ENCODE measurements around the gene SLC9C2. TPM values are rescaled to one million over a fixed set of nuclear protein-coding genes. Genes with fewer than 3 reads are reported as not detected.

SLC9C2 gene
- total and polyA plus RNA-seq, 2 experiments from 2014 or later, result not detected

- H3K79me2 ChIP-seq (ENCODE audit: insufficient read depth), result peaks cover 65% of the 10 kb centered on the region
- WGBS, 2 experiments (ENCODE audit: low coverage in 1 of 2, low lambda C conversion rate in 2 of 2, missing lambda C conversion rate in 2 of 2), result 96 to 100% methylated on average over 1 of the region's 1 CpG
- in situ Hi-C loops (cut with MboI), result no loop called here
- no peaks in the 10 kb centered on the region for H3K9me3 ChIP-seq (ENCODE audit: low read depth)
- no peaks in the 10 kb centered on the region for H3K9me2 ChIP-seq (ENCODE audit: insufficient read depth)
- peaks cover 47% of the 10 kb centered on the region for H3F3A ChIP-seq (ENCODE audit: insufficient read depth)
- no peak for TF ChIP-seq EZH2phosphoT487 (IDR thresholded peaks at IDR 0.05; ENCODE audit: insufficient read depth, low read depth)
- no peak for TF ChIP-seq EZH2 (IDR thresholded peaks at IDR 0.05; ENCODE audit: insufficient read depth, poor library complexity, severe bottlenecking)
- no peak overlapping the region for H3K9ac ChIP-seq
- no peak overlapping the region for H2AFZ ChIP-seq
- no peaks in the 10 kb centered on the region; the same call in 1 of the 2 replicates for H4K20me1 ChIP-seq (ENCODE audit: insufficient read depth)
- H3K4me1 ChIP-seq (ENCODE audit: insufficient read depth), result peaks cover 25% of the 10 kb centered on the region
- H3K4me3 ChIP-seq, result no peak overlapping the region
- H3K36me3 ChIP-seq (ENCODE audit: low read depth), result peaks cover 65% of the 10 kb centered on the region
- no peaks in the 10 kb centered on the region for H3K27me3 ChIP-seq (replicated peaks; ENCODE audit: insufficient read depth)
- no peak overlapping the region for H3K4me2 ChIP-seq (ENCODE audit: unreplicated experiment)
- no peak for DNase-seq
- H3K27ac ChIP-seq, result no peak overlapping the region
Measured at GRCh38 chr1:173481195-173481772, 121.6 kb downstream of the SLC9C2 start.

- Histone ChIP-seq H3K4me3 (peak overlapping the region; percentile 99), H3K9me3 (ENCODE audit: low read depth) (no peaks in the 10 kb centered on the region), H3K27ac (peak overlapping the region; percentile 100), H2AFZ (no peak overlapping the region), H4K20me1 (ENCODE audit: insufficient read depth) (no peaks in the 10 kb centered on the region; the same call in 1 of the 2 replicates), H3K9ac (peak overlapping the region; percentile 100), H3K4me2 (ENCODE audit: unreplicated experiment) (peak overlapping the region; percentile 97), H3K9me2 (ENCODE audit: insufficient read depth) (no peaks in the 10 kb centered on the region), H3F3A (ENCODE audit: insufficient read depth) (peaks cover 58% of the 10 kb centered on the region), H3K4me1 (ENCODE audit: insufficient read depth) (peaks cover 34% of the 10 kb centered on the region), H3K79me2 (ENCODE audit: insufficient read depth) (peaks cover 81% of the 10 kb centered on the region), H3K27me3 (replicated peaks; ENCODE audit: insufficient read depth) (no peaks in the 10 kb centered on the region), H3K36me3 (ENCODE audit: low read depth) (peaks cover 49% of the 10 kb centered on the region)
- DNase-seq, result peak; percentile 47
- 50 to 62% methylated on average over 4 of the region's 4 CpGs for WGBS, 2 experiments (ENCODE audit: low coverage in 1 of 2, low lambda C conversion rate in 2 of 2, missing lambda C conversion rate in 2 of 2)
- in situ Hi-C loops (cut with MboI), result no loop called here
- no peak for TF ChIP-seq EZH2phosphoT487 (IDR thresholded peaks at IDR 0.05; ENCODE audit: insufficient read depth, low read depth)
- TF ChIP-seq EZH2 (IDR thresholded peaks at IDR 0.05; ENCODE audit: insufficient read depth, poor library complexity, severe bottlenecking), result no peak
Measured at GRCh38 chr1:173479649-173480048, 123.2 kb downstream of the SLC9C2 start.

- Histone ChIP-seq H3K36me3 (ENCODE audit: low read depth) (peaks cover 38% of the 10 kb centered on the region), H3K27ac (peak overlapping the region; percentile 100), H3K4me3 (peak overlapping the region; percentile 99), H3K4me1 (ENCODE audit: insufficient read depth) (peaks cover 49% of the 10 kb centered on the region), H3K4me2 (ENCODE audit: unreplicated experiment) (peak overlapping the region; percentile 97), H3F3A (ENCODE audit: insufficient read depth) (peaks cover 66% of the 10 kb centered on the region), H2AFZ (peak overlapping the region; percentile 84), H3K9me2 (ENCODE audit: insufficient read depth) (no peaks in the 10 kb centered on the region), H3K79me2 (ENCODE audit: insufficient read depth) (peaks cover 78% of the 10 kb centered on the region), H3K9ac (peak overlapping the region; percentile 100), H4K20me1 (ENCODE audit: insufficient read depth) (no peaks in the 10 kb centered on the region; the same call in 1 of the 2 replicates), H3K27me3 (replicated peaks; ENCODE audit: insufficient read depth) (no peaks in the 10 kb centered on the region), H3K9me3 (ENCODE audit: low read depth) (no peaks in the 10 kb centered on the region)
- 1 to 3% methylated on average over 9 of the region's 9 CpGs for WGBS, 2 experiments (ENCODE audit: low coverage in 1 of 2, low lambda C conversion rate in 2 of 2, missing lambda C conversion rate in 2 of 2)
- in situ Hi-C loops (cut with MboI), result no loop called here
- peak; percentile 93 for DNase-seq
- no peak for TF ChIP-seq EZH2phosphoT487 (IDR thresholded peaks at IDR 0.05; ENCODE audit: insufficient read depth, low read depth)
- TF ChIP-seq EZH2 (IDR thresholded peaks at IDR 0.05; ENCODE audit: insufficient read depth, poor library complexity, severe bottlenecking), result no peak
Measured at GRCh38 chr1:173478094-173478674, 124.7 kb downstream of the SLC9C2 start.

- WGBS, 2 experiments (ENCODE audit: low coverage in 1 of 2, low lambda C conversion rate in 2 of 2, missing lambda C conversion rate in 2 of 2), result 0 to 1% methylated on average over 60 to 67 of the region's 69 CpGs
- DNase-seq, result peak; percentile 95
Measured at GRCh38 chr1:173477286-173478093, 125.4 kb downstream of the SLC9C2 start, which contains the start of gene PRDX6. Gene PRDX6 (plus strand): TSS chr1:173477335. CDS start chr1:173477398, 63 bp downstream.

More at GRCh38 chr1:173477286-173478093, 125.4 kb downstream of the SLC9C2 start, which contains the start of gene PRDX6:
- Histone ChIP-seq H3K27me3 (replicated peaks; ENCODE audit: insufficient read depth) (no peaks in the 10 kb centered on the region), H3K27ac (peak within 1 kb of the TSS; percentile 100), H3K9me2 (ENCODE audit: insufficient read depth) (no peaks in the 10 kb centered on the region), H3K9ac (peak within 1 kb of the TSS; percentile 100), H3K4me3 (peak within 1 kb of the TSS; percentile 99), H3K4me1 (ENCODE audit: insufficient read depth) (peaks cover 53% of the 10 kb centered on the region), H3K9me3 (ENCODE audit: low read depth) (no peaks in the 10 kb centered on the region), H3K79me2 (ENCODE audit: insufficient read depth) (peaks cover 78% of the 10 kb centered on the region), H4K20me1 (ENCODE audit: insufficient read depth) (no peaks in the 10 kb centered on the region; the same call in 1 of the 2 replicates), H2AFZ (peak within 1 kb of the TSS; percentile 89), H3K36me3 (ENCODE audit: low read depth) (peaks cover 31% of the 10 kb centered on the region), H3F3A (ENCODE audit: insufficient read depth) (peaks cover 64% of the 10 kb centered on the region), H3K4me2 (ENCODE audit: unreplicated experiment) (peak within 1 kb of the TSS; percentile 97)
- TF ChIP-seq EZH2phosphoT487 (IDR thresholded peaks at IDR 0.05; ENCODE audit: insufficient read depth, low read depth) (no peak), EZH2 (IDR thresholded peaks at IDR 0.05; ENCODE audit: insufficient read depth, poor library complexity, severe bottlenecking) (no peak)
- in situ Hi-C loops (cut with MboI), result no loop called here

Data from GM23248 (cell line).